ENCODE measurements around the gene ELAVL4. TPM values are rescaled to one million over a fixed set of nuclear protein-coding genes. Genes with fewer than 3 reads are reported as not detected.

ELAVL4 gene
- polyA plus RNA-seq, 1 donor from 2014 or later: 105 TPM

- H3K36me3 ChIP-seq (ENCODE audit: insufficient read depth, low read length): no peaks in the 10 kb centered on the region
- H3K9me2 ChIP-seq (ENCODE audit: insufficient read depth, low read length): no peaks in the 10 kb centered on the region
- H3K4me3 ChIP-seq (ENCODE audit: low read length): peak overlapping the region; percentile 52
- peak overlapping the region; percentile 88 for H3K27ac ChIP-seq (ENCODE audit: low read length)
- no peaks in the 10 kb centered on the region for H3K79me2 ChIP-seq (replicated peaks; ENCODE audit: insufficient read depth, low read length)
- TF ChIP-seq RAD21 (conservative IDR thresholded peaks at IDR 0.05) (no peak), EP300 (conservative IDR thresholded peaks at IDR 0.05; ENCODE audit: poor library complexity, severe bottlenecking) (no peak), REST (IDR thresholded peaks at IDR 0.05; ENCODE audit: borderline replicate concordance) (no peak), MXI1 (conservative IDR thresholded peaks at IDR 0.05; ENCODE audit: poor library complexity, severe bottlenecking) (no peak)
- no peaks in the 10 kb centered on the region for H4K20me1 ChIP-seq (ENCODE audit: insufficient read depth)
- peak overlapping the region; percentile 65 for H3K9ac ChIP-seq (ENCODE audit: low read length)
- peak overlapping the region; percentile 19 for H2AFZ ChIP-seq (ENCODE audit: low read depth, low read length)
- H3K9me3 ChIP-seq (ENCODE audit: low read length): no peaks in the 10 kb centered on the region
- H3K4me2 ChIP-seq (ENCODE audit: low read length): peak overlapping the region; percentile 66
- no peaks in the 10 kb centered on the region for H3K27me3 ChIP-seq (ENCODE audit: insufficient read depth, low read depth, low read length)
- no peaks in the 10 kb centered on the region for H3F3A ChIP-seq (ENCODE audit: insufficient read depth, low read length, poor library complexity, severe bottlenecking)
These were observed 143.5 kb downstream of the ELAVL4 start for GRCh38 chr1:50252196-50252595.

Other genes starting within 250 kb of the ELAVL4 start
- gene AGBL4, start 85.0 kb upstream of the ELAVL4 start, polyA plus RNA-seq: 1.2 and 1.3 TPM in 2 replicates